MM.1S (cell line): ENCODE results near the gene NOL4L.

Experiments used
- CTCF ChIP-seq: fragments of 300-600 bp; sonication (generic); IDR thresholded peaks from 2 replicates; pipeline ENCODE4 v1.5.1; 2016; ENCODE audit warnings: antibody characterized with exemption, low read length, mixed read lengths
- EZH2phosphoT487 ChIP-seq: fragments of 300-600 bp; sonication (generic); IDR thresholded peaks from 2 replicates; pipeline ENCODE4 v1.6.1; 2018; ENCODE audit warnings: antibody characterized with exemption, low read length

GRCh38 chr20:32573167-32573851, 11.8 kb downstream of the NOL4L start:
- TF ChIP-seq CTCF (no peak), EZH2phosphoT487 (no peak)
